Measurements from ENCODE around the gene ARHGAP1. TPM values are rescaled to one million over a fixed set of nuclear protein-coding genes. Genes with fewer than 3 reads are reported as not detected.
"Not testable (repeated sequence)": the region's sequence is repeated elsewhere in the genome, so short reads cannot be mapped to it uniquely, and the experiment has no call there.

Gene ARHGAP1
- total RNA-seq, 1 donor from 2014 or later, result 65.2 TPM

- intact Hi-C loops (cut with micrococcal nuclease), result no loop called here
- ATAC-seq, result no peak
- DNase-seq, result no peak
These were observed 25.2 kb upstream of the ARHGAP1 start for GRCh38 chr11:46725338-46726205.

GRCh38 chr11:46724088-46724487 lies 23.7 kb upstream of the ARHGAP1 start:
- intact Hi-C loops (cut with micrococcal nuclease), result no loop called here
- DNase-seq, result no peak
- no peak for ATAC-seq

- DNase-seq, result no peak
- intact Hi-C loops (cut with micrococcal nuclease), result no loop called here
- no peak for ATAC-seq
These were observed 22.9 kb upstream of the ARHGAP1 start for GRCh38 chr11:46723359-46723680.

GRCh38 chr11:46722566-46723358 lies 22.3 kb upstream of the ARHGAP1 start:
- ATAC-seq (no peak), DNase-seq (no peak)
- intact Hi-C loops (cut with micrococcal nuclease), result no loop called here

GRCh38 chr11:46721286-46721685 lies 20.9 kb upstream of the ARHGAP1 start:
- DNase-seq, result no peak
- intact Hi-C loops (cut with micrococcal nuclease), result no loop called here

GRCh38 chr11:46719543-46720218 lies 19.3 kb upstream of the ARHGAP1 start:
- ATAC-seq (no peak), DNase-seq (no peak)
- intact Hi-C loops (cut with micrococcal nuclease), result no loop called here

More at GRCh38 chr11:46721286-46721685, 20.9 kb upstream of the ARHGAP1 start:
- ATAC-seq, result no peak

- intact Hi-C loops (cut with micrococcal nuclease), result no loop called here
- DNase-seq, result no peak
- ATAC-seq, result no peak
These were observed 18.7 kb upstream of the ARHGAP1 start, which contains the start of gene F2 for GRCh38 chr11:46719048-46719542. Gene F2 (plus strand): TSS chr11:46719213. CDS start chr11:46719236, 23 bp downstream.

- ATAC-seq (no peak), DNase-seq (no peak)
- intact Hi-C loops (cut with micrococcal nuclease), result no loop called here
These were observed 18.0 kb upstream of the ARHGAP1 start for GRCh38 chr11:46718155-46719019.

- DNase-seq; intact Hi-C loops (cut with micrococcal nuclease): not testable (repeated sequence)
These were observed 17.4 kb upstream of the ARHGAP1 start for GRCh38 chr11:46717825-46718154.

GRCh38 chr11:46712874-46713576 lies 12.6 kb upstream of the ARHGAP1 start:
- DNase-seq (no peak), ATAC-seq (no peak)
- intact Hi-C loops (cut with micrococcal nuclease), result no loop called here

More at GRCh38 chr11:46717825-46718154, 17.4 kb upstream of the ARHGAP1 start:
- not testable (repeated sequence) for ATAC-seq

GRCh38 chr11:46711303-46711702 lies 10.9 kb upstream of the ARHGAP1 start:
- intact Hi-C loops (cut with micrococcal nuclease), result no loop called here
- ATAC-seq (peak; percentile 48), DNase-seq (no peak)

- intact Hi-C loops (cut with micrococcal nuclease), result no loop called here
- DNase-seq (peak; percentile 75), ATAC-seq (peak; percentile 97)
These were observed 10.4 kb upstream of the ARHGAP1 start for GRCh38 chr11:46710821-46711269.

GRCh38 chr11:46709351-46709750 lies 8.9 kb upstream of the ARHGAP1 start:
- intact Hi-C loops (cut with micrococcal nuclease); ATAC-seq; DNase-seq: not testable (repeated sequence)

GRCh38 chr11:46706886-46707285 lies 6.5 kb upstream of the ARHGAP1 start:
- no peak for ATAC-seq
- no peak for DNase-seq
- intact Hi-C loops (cut with micrococcal nuclease), result no loop called here

GRCh38 chr11:46705070-46705688 lies 4.8 kb upstream of the ARHGAP1 start:
- no peak for DNase-seq
- intact Hi-C loops (cut with micrococcal nuclease), result no loop called here

GRCh38 chr11:46701078-46701654 lies 747 bp upstream of the ARHGAP1 start:
- DNase-seq (no peak), ATAC-seq (no peak)
- intact Hi-C loops (cut with micrococcal nuclease), result no loop called here

More at GRCh38 chr11:46705070-46705688, 4.8 kb upstream of the ARHGAP1 start:
- ATAC-seq, result no peak

GRCh38 chr11:46698597-46698996 lies 1.8 kb downstream of the ARHGAP1 start:
- intact Hi-C loops (cut with micrococcal nuclease), result no loop called here
- DNase-seq (no peak), ATAC-seq (no peak)

Data from left ventricle myocardium superior (tissue), 1 donor.